Activated T-helper 1 cell treated with anti-CD3 and anti-CD28 coated beads, Interleukin-2, amount 50 U/mL, for 16 hours (primary cell): Measurements from ENCODE around the gene SMPDL3A.

Experiments used
- DNase-seq, 2 donors: peaks; one replicate each; pipeline ENCODE4 v3.0.0-alpha.2; 2020; ENCODE audit warnings: low read depth in 1 of 2, low spot score in 1 of 2

SMPDL3A gene

DNA sequence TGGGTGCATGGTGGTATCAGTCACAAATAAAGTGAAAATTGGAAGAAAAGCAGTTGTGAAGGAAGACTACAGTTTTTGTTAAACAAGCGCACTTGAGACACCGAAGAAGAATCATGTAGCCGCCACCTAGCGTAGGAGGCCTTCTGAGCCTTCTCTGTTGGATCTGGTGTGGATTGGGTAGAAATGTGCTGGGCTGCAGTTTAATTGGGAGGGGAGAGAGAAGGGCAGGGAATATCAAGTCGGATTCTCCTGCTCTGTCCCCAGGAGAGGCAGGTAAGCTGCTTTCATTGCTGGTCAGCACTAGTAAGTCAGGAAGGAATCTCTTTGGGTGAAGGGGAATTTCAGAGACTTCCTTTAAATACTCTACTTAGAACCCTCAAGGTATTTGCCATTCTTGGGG, 10.8 kb upstream of the SMPDL3A start:
- no peak for DNase-seq

- DNase-seq, result no peak
Measured at GRCh38 chr6:122778985-122779661, 9.9 kb upstream of the SMPDL3A start.

DNA sequence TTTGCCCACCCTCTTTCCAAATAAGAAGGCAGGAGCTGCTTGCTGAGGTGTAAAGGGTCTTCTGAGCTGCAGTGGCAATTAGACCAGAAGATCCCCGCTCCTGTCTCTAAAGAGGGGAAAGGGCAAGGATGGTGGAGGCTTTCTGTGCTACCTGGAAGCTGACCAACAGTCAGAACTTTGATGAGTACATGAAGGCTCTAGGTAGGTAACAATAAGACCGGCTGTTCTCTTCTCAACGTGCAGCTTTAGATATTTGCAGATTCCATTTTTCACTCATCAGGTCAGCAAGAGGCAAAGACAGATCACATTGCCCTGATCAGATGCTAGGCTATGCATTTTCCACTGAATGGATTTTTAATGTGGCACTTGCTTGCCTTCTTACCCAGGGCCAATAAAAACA, 9.4 kb upstream of the SMPDL3A start, which contains the start of gene FABP7:
TSS of gene FABP7 (plus strand) at position 50 of the 400 bp plus-strand sequence. CDS start at position 129, 79 bp downstream.
- DNase-seq, result no peak

DNA sequence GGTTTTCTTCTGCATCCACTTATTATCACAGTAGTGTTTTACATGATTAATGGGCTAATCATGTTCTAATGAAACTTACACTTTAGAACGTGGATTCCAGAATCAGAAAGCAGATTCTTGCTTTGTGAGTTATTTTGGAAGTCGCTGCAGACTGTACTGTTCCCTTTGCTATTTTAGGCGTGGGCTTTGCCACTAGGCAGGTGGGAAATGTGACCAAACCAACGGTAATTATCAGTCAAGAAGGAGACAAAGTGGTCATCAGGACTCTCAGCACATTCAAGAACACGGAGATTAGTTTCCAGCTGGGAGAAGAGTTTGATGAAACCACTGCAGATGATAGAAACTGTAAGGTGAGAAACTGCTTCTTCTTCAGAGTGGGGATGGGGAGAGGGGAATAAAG, 8.9 kb upstream of the SMPDL3A start:
- DNase-seq, result no peak

DNA sequence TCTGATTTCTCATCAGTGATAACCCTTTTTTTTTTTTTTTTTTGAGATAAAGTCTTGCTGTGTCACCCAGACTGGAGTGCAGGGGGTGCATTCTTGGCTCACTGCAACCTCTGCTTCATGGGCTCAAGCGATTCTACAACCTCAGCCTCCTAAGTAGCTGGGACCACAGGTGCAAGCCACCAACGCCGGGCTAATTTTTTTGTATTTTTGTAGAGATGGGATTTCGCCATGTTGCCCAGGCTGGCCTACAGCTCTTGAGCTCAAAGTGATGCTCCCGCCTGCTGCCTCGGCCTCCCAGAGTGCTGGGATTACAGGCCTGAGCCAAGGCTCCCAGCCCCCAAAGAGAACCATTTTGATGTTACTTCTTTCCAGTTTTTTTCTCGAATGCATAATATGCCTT, 7.3 kb upstream of the SMPDL3A start:
- no peak for DNase-seq

DNA sequence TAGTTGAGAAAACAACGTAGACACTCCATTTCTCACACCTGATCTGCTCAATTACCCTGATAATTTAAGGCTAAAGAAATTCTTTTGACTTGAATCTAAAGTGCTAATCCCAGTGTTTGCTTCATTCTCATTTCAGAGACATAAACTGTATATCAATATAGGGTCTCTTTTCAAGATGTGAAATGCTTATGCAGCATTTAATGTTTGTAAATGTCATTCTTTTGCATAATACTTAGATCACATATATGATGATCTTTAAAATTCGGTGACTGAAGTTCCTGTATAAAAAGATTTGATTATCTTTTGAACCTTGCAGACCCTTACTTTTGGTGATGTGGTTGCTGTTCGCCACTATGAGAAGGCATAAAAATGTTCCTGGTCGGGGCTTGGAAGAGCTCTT, 5.7 kb upstream of the SMPDL3A start:
- no peak for DNase-seq

DNA sequence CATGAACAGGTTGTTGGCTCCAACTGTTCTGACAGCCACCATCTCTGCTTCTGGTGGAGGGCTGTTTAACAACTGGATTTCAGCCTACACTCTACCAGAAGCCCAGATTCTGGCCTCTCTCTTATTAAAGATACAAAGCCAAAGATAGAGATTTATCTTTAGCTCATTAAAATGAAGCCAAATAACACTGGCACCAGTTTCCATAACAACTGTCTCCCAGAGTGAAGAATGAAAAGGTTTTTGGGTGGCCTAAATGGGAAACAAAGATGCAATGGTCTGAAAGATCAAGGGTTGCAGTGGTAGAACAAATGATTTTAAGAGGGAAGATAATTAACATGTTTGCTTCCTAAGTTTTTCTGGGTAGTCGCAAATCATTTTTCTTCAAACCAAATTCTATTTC, 3.2 kb upstream of the SMPDL3A start:
- no peak for DNase-seq

GRCh38 chr6:122787721-122788120, 1.3 kb upstream of the SMPDL3A start:
- no peak for DNase-seq

- no peak for DNase-seq
Measured at GRCh38 chr6:122788208-122788607, 850 bp upstream of the SMPDL3A start.

- no peak for DNase-seq
Measured at GRCh38 chr6:122788663-122789181, 336 bp upstream of the SMPDL3A start.

- DNase-seq, result no peak
Measured at GRCh38 chr6:122790028-122790422, 967 bp downstream of the SMPDL3A start.

GRCh38 chr6:122790423-122791309, 1.6 kb downstream of the SMPDL3A start:
- DNase-seq, result no peak

GRCh38 chr6:122791310-122791679, 2.2 kb downstream of the SMPDL3A start:
- DNase-seq, result no peak

DNA sequence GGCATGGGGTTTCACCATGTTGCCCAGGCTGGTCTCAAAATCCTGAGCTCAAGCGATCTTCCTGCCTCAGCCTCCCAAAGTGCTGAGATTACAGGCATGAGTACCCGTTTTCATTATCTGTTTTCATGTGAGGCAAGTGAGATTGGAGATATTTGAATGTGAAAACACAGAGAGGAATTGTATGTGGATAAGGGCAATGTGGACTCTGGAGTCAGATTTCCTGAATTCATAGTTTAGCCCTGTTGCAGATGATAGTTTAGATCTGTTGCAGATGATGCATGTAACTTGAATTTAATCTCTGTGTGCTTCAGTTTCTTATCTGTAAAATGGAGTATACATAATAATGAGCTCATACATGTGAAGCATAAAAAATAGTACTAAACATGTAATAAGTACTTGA, 3.7 kb downstream of the SMPDL3A start:
- DNase-seq, result no peak

DNA sequence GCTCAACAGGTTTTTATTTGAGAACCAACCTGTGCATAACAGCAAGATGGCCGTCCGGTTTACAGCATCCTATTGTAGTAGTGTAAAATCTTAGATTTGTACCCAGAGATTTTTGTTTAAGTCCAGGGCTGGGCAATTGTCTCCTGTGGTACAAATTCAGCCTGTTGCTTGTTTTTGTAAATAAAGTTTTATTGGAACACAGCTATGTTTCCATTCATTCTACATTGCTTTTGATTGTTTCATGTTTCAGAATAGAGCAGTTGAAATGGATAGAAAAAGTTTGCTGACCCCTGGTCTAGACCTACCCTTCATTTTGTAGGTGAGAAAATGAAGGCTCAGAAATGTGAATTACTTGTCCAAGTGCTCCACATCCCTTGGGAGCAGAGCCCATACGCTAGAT, 8.5 kb downstream of the SMPDL3A start:
- DNase-seq, result no peak

GRCh38 chr6:122798099-122798641, 9.1 kb downstream of the SMPDL3A start:
- DNase-seq, result no peak

- DNase-seq, result no peak
Measured at GRCh38 chr6:122799140-122799745, 10.2 kb downstream of the SMPDL3A start.

DNA sequence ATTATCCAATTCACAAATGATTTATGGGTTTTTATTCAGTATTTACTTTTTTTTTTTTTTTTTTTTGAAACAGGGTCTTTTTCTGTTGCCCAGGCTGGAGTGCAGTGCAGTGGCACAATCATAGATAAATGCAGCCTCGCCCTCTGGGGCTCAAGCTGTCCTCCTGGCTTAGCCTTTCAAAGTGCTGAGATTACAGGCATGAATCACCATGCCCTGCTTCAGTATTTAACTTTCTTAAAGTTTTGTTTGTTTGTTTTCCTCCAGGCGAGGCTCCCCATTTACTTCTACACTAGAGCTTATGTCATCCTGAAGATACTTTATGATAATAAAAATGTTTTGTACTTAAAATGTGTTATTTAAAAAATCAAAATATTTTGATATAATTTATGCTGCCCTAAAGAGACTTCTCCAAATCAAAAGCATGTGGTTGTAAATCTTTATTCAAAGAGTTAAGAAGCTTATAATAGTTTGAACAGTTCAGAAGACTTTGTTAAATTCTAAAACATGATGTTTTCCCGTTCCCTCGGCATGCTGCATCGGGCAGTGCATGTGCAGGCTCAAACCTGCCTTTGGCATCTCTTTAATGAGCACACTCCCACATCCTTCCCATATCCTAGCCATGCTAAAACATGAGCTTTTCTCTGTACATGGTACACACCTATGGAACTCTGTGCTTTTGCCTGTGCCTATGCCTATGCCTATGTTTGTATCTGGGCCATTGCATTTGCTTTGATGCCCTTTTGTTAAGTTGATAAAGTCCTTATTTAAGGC, 11.0 kb downstream of the SMPDL3A start:
- no peak for DNase-seq

GRCh38 chr6:122800906-122801305, 11.8 kb downstream of the SMPDL3A start:
- no peak for DNase-seq

GRCh38 chr6:122801397-122801796, 12.3 kb downstream of the SMPDL3A start:
- DNase-seq, result no peak

GRCh38 chr6:122803171-122803661, 14.2 kb downstream of the SMPDL3A start:
- no peak for DNase-seq
